ENCODE data around the gene KIAA2012. TPM values are rescaled to one million over a fixed set of nuclear protein-coding genes. Genes with fewer than 3 reads are reported as not detected.

Gene KIAA2012
- total RNA-seq, 1 donor = not detected

GRCh38 chr2:202120828-202121227 lies 47.8 kb downstream of the KIAA2012 start:
- Histone ChIP-seq H3K27me3 (ENCODE audit: insufficient read depth, low read length) (no peaks in the 10 kb centered on the region), H3K4me2 (ENCODE audit: insufficient read depth, low read length) (no peak overlapping the region), H4K20me1 (ENCODE audit: insufficient read depth, low read length) (no peaks in the 10 kb centered on the region), H3K79me2 (ENCODE audit: insufficient read depth, low read length) (no peaks in the 10 kb centered on the region), H3K27ac (ENCODE audit: low read depth, low read length) (no peak overlapping the region), H2AFZ (ENCODE audit: low read length) (no peak overlapping the region), H3K4me1 (ENCODE audit: insufficient read depth, low read length) (peaks cover 16% of the 10 kb centered on the region), H3K9me3 (ENCODE audit: low read depth, low read length) (no peaks in the 10 kb centered on the region), H3K4me3 (ENCODE audit: insufficient read depth, low read length) (no peak overlapping the region), H3K36me3 (ENCODE audit: insufficient read depth, low read length) (no peaks in the 10 kb centered on the region)
- TF ChIP-seq CTCF (IDR thresholded peaks at IDR 0.05; ENCODE audit: extremely low read depth, low read depth, low read length) = no peak
- DNase-seq (ENCODE audit: insufficient read length, low spot score, missing footprints) = no peak

- TF ChIP-seq CTCF (IDR thresholded peaks at IDR 0.05; ENCODE audit: extremely low read depth, low read depth, low read length) = no peak
- Histone ChIP-seq H3K27me3 (ENCODE audit: insufficient read depth, low read length) (no peaks in the 10 kb centered on the region), H3K36me3 (ENCODE audit: insufficient read depth, low read length) (no peaks in the 10 kb centered on the region), H2AFZ (ENCODE audit: low read length) (peak overlapping the region; percentile 57), H3K27ac (ENCODE audit: low read depth, low read length) (no peak overlapping the region), H3K4me1 (ENCODE audit: insufficient read depth, low read length) (peaks cover 9% of the 10 kb centered on the region), H3K4me3 (ENCODE audit: insufficient read depth, low read length) (no peak overlapping the region), H4K20me1 (ENCODE audit: insufficient read depth, low read length) (no peaks in the 10 kb centered on the region), H3K79me2 (ENCODE audit: insufficient read depth, low read length) (no peaks in the 10 kb centered on the region), H3K4me2 (ENCODE audit: insufficient read depth, low read length) (no peak overlapping the region), H3K9me3 (ENCODE audit: low read depth, low read length) (no peaks in the 10 kb centered on the region)
- no peak for DNase-seq (ENCODE audit: insufficient read length, low spot score, missing footprints)
These were observed 48.6 kb downstream of the KIAA2012 start for GRCh38 chr2:202121532-202122162.

- H3K36me3 ChIP-seq (ENCODE audit: insufficient read depth, low read length) = no peaks in the 10 kb centered on the region
These were observed 49.1 kb downstream of the KIAA2012 start for GRCh38 chr2:202122163-202122540.

More at GRCh38 chr2:202122163-202122540, 49.1 kb downstream of the KIAA2012 start:
- Histone ChIP-seq H3K4me2 (ENCODE audit: insufficient read depth, low read length) (no peak overlapping the region), H2AFZ (ENCODE audit: low read length) (peak overlapping the region; percentile 51), H3K27me3 (ENCODE audit: insufficient read depth, low read length) (no peaks in the 10 kb centered on the region), H3K9me3 (ENCODE audit: low read depth, low read length) (no peaks in the 10 kb centered on the region), H3K79me2 (ENCODE audit: insufficient read depth, low read length) (no peaks in the 10 kb centered on the region), H3K4me3 (ENCODE audit: insufficient read depth, low read length) (no peak overlapping the region), H3K27ac (ENCODE audit: low read depth, low read length) (no peak overlapping the region), H4K20me1 (ENCODE audit: insufficient read depth, low read length) (no peaks in the 10 kb centered on the region), H3K4me1 (ENCODE audit: insufficient read depth, low read length) (peaks cover 9% of the 10 kb centered on the region)
- no peak for TF ChIP-seq CTCF (IDR thresholded peaks at IDR 0.05; ENCODE audit: extremely low read depth, low read depth, low read length)
- no peak for DNase-seq (ENCODE audit: insufficient read length, low spot score, missing footprints)
